ENCODE data around the gene TTLL5. TPM values are rescaled to one million over a fixed set of nuclear protein-coding genes. Genes with fewer than 3 reads are reported as not detected.

TTLL5 gene
- total and polyA plus RNA-seq, 2 of the 4 experiments (the other 2 are of a cell fraction) = 11.9 to 16.7 TPM

- 100% methylated on average over 1 of the region's 2 CpGs; no CpG with 5 or more reads in 1 of the 2 experiments for WGBS, 2 experiments (ENCODE audit: extremely low coverage in 2 of 2, insufficient read length in 1 of 2)
- Histone ChIP-seq H4K91ac (ENCODE audit: insufficient read depth, low read depth, low read length) (no peak overlapping the region), H2BK20ac (ENCODE audit: low read depth, low read length) (no peak overlapping the region), H3K4me3 (ENCODE audit: insufficient read depth, low read depth, low read length) (no peak overlapping the region), H3K23ac (ENCODE audit: low read depth, low read length) (no peak overlapping the region), H3K79me1 (ENCODE audit: low read depth in 1 of 2, low read length in 2 of 2) (peaks cover 3 to 11% of the 10 kb centered on the region in 2 experiments; a peak in 3 of 4 replicates), H4K8ac (ENCODE audit: low read depth in 2 of 2, low read length in 2 of 2) (no peak overlapping the region), H2BK5ac (ENCODE audit: low read depth, low read length, poor library complexity, severe bottlenecking) (no peak overlapping the region), H3K4me2 (ENCODE audit: low read depth, low read length) (no peak overlapping the region), H4K5ac (ENCODE audit: low read depth, low read length) (no peak overlapping the region), H4K20me1 (ENCODE audit: insufficient read depth, low read length) (no peaks in the 10 kb centered on the region), H3K9me1 (ENCODE audit: insufficient read depth, low read length) (no peaks in the 10 kb centered on the region), H3K4ac (ENCODE audit: low read depth, low read length) (no peak overlapping the region), H3K4me1 (ENCODE audit: control insufficient read depth, insufficient read depth, low read length) (no peaks in the 10 kb centered on the region), H3K56ac (ENCODE audit: extremely low read depth, insufficient read depth, low read length) (no peak overlapping the region), H2AFZ (replicated peaks; ENCODE audit: low read length, poor library complexity) (no peak overlapping the region), H3K18ac (ENCODE audit: low read depth, low read length) (no peak overlapping the region), H3K14ac (replicated peaks; ENCODE audit: low read depth, low read length) (no peak overlapping the region), H2BK15ac (ENCODE audit: low read depth, low read length) (no peak overlapping the region), H2AK9ac (replicated peaks; ENCODE audit: low read depth, low read length, poor library complexity) (no peak overlapping the region), H3K27me3 (ENCODE audit: control insufficient read depth, insufficient read depth, low read length) (no peaks in the 10 kb centered on the region), H2AK5ac (ENCODE audit: low read depth, low read length) (no peak overlapping the region), H2BK120ac (ENCODE audit: low read depth, low read length) (no peak overlapping the region), H3K27ac (ENCODE audit: insufficient read depth, low read length) (no peak overlapping the region), H3K36me3 (ENCODE audit: control insufficient read depth, insufficient read depth, low read length) (peaks cover 3% of the 10 kb centered on the region; the same call in 1 of the 2 replicates), H3K9me3 (ENCODE audit: control insufficient read depth, insufficient read depth, low read length) (no peaks in the 10 kb centered on the region), H3K9ac (ENCODE audit: low read depth, low read length) (no peak overlapping the region)
- intact Hi-C loops (cut with micrococcal nuclease) = no loop called here
- DNase-seq (no peak), ATAC-seq (ENCODE audit: low read depth) (no peak)
- in situ Hi-C loops (cut with MboI; ENCODE audit: low sequenced_read_pairs) = no loop called here
- no TSS peak for BruUV-seq (replicated peaks)
- dilution Hi-C loops (cut with HindIII; ENCODE audit: low sequenced_read_pairs, unreplicated experiment) = no loop called here
- CTCF ChIA-PET = interaction anchor here (0.9 kb wide), 1 partner anchor 82 kb away, joined by 3 read pairs; no protein-coding TSS in a partner anchor
- no peak for TF ChIP-seq MXI1 (IDR thresholded peaks at IDR 0.05; ENCODE audit: borderline replicate concordance, low read depth, low read length)
- no peak for TF ChIP-seq SMC3 (IDR thresholded peaks at IDR 0.05; ENCODE audit: low read depth, low read length)
- POLR2A ChIA-PET (ENCODE audit: unreplicated experiment) = no interaction called here
Measured at GRCh38 chr14:75658957-75659356, 2.1 kb upstream of the TTLL5 start.
